Measurements from ENCODE around the gene PTPN21.

DNA sequence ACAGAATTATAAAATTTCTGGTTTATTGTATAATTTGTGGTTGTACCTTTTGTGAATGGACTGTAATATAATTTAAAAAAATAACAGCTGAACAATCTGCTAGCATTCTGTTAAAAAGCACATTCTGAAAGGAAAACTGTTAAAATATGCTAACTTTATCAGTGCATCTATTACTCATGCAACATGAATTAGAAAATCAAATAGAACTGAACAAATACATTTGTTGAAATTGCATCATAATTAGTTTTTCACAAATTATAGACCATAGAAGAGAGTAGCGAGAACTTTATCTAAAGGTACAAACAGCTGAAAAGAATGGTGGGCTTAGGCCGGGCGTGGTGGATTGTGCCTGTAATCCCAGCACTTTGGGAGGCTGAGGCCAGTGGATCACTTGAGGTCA is 33.0 kb downstream of the PTPN21 start:
- TF ChIP-seq, protein P1, sequence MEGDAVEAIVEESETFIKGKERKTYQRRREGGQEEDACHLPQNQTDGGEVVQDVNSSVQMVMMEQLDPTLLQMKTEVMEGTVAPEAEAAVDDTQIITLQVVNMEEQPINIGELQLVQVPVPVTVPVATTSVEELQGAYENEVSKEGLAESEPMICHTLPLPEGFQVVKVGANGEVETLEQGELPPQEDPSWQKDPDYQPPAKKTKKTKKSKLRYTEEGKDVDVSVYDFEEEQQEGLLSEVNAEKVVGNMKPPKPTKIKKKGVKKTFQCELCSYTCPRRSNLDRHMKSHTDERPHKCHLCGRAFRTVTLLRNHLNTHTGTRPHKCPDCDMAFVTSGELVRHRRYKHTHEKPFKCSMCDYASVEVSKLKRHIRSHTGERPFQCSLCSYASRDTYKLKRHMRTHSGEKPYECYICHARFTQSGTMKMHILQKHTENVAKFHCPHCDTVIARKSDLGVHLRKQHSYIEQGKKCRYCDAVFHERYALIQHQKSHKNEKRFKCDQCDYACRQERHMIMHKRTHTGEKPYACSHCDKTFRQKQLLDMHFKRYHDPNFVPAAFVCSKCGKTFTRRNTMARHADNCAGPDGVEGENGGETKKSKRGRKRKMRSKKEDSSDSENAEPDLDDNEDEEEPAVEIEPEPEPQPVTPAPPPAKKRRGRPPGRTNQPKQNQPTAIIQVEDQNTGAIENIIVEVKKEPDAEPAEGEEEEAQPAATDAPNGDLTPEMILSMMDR (IDR thresholded peaks at IDR 0.05), result no peak
- no peak for TF ChIP-seq POLR2A (IDR thresholded peaks at IDR 0.05; ENCODE audit: low read depth)
- TF ChIP-seq EP300 (IDR thresholded peaks at IDR 0.05), result no peak
- TF ChIP-seq POLR2AphosphoS5 (IDR thresholded peaks at IDR 0.05), result no peak

Measured in esophagus muscularis mucosa (tissue), 4 donors.